NAMALWA (cell line): ENCODE data around the gene RRBP1.

Experiments
- DNase-seq: peaks from one replicate; pipeline ENCODE4 v3.0.0-alpha.2; 2015; ENCODE audit warnings: low spot score

RRBP1 gene

DNA sequence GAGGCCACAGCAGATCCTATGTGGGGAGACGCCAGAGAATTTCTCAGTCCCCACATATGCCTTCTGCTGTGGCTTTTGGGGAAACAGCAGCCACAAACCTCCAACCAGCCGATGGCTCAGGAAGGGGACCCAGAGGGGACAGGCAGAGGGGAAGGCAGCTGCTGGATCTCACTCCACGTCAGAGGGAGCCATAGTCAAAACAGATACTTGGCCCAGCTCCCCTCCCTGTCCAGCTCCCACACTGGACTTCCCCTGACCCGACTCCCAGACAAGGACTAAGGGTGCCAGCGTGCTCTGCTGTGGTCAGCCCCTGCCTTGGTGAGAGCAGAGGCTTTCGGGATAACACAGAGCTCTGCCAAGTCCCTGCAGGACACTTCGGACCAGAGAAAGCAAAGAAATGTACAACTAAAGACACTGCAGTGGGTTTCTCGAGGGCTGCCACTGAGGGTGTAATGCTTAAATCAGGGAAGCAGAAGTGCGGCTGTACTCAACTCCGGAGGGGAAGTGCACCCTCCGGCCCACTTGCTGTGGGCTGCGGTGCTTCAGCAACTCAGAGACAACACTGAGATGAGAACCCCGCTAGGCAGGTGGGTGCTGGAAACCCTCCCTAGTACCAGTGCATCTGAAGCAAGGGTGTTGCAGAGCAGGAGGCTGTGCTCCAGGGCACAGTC, 47.2 kb downstream of the RRBP1 start:
- no peak for DNase-seq

- no peak for DNase-seq
Measured at GRCh38 chr20:17633850-17634500, 48.1 kb downstream of the RRBP1 start.

DNA sequence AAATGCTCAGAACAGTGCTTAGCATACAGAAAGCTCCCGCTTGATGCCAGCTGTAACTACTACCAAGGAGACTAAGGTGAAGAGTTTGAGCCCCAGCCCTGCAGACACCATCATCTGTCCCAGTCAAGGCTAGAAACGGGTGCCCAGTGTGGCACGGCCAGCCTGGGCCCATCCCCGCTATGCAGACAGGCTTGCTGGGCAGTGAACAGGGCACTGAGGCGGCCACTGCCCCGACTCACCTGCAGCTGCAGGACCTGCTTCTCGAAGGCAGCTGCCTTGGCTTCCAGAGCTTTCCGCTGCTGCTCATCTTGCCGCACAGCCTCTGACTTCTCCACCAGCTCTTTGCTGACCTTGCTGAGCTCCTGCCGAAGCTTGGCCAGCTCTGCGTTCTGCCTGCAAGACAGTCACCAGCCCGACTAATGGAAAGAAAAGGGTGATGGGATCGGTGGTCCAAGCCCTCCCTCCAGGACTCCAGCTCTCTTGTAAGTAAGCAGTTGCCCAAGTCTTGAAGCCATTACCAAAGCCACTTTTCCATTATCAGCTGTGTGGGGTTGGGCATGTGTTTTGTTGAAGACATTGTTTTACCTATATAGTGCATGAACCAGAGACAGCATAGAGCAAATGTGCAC, 48.7 kb downstream of the RRBP1 start:
- no peak for DNase-seq

- no peak for DNase-seq
Measured at GRCh38 chr20:17631576-17632319, 50.3 kb downstream of the RRBP1 start.

GRCh38 chr20:17630806-17631195, 51.2 kb downstream of the RRBP1 start:
- DNase-seq: no peak

DNA sequence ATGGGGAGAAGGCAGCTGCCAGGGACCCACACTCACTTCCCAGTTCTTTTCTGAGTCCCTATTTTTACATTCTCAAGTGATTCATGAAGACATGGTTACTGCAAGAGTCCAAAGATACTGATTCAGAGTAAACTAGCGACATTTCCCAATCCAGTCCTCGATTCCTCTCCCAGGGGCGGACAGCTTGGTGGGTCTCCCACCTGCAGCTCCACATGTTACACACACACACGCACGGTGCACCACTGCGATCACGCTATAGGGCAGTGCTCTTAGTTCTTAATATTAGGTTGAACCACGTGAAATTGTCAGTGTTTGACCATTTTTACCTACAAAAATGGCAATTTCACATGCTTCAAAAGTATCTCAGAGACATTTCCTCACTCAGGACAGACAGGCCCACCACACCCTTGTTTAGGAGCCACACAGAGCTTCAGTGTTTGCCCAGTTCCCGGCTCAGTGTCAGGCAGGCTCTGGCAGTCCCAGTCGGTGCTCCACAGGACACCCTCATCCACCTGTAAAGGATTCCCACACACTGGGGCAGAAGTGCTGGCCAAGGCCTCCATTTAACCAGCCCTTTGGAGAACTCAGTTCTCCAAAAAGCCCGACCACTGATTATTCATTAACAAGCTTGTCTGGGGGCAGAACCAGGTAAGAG, 51.8 kb downstream of the RRBP1 start:
- DNase-seq: no peak

GRCh38 chr20:17629678-17630089, 52.4 kb downstream of the RRBP1 start:
- DNase-seq: no peak

GRCh38 chr20:17629025-17629424, 53.0 kb downstream of the RRBP1 start:
- DNase-seq: no peak

GRCh38 chr20:17628101-17628841, 53.8 kb downstream of the RRBP1 start:
- DNase-seq: no peak

DNA sequence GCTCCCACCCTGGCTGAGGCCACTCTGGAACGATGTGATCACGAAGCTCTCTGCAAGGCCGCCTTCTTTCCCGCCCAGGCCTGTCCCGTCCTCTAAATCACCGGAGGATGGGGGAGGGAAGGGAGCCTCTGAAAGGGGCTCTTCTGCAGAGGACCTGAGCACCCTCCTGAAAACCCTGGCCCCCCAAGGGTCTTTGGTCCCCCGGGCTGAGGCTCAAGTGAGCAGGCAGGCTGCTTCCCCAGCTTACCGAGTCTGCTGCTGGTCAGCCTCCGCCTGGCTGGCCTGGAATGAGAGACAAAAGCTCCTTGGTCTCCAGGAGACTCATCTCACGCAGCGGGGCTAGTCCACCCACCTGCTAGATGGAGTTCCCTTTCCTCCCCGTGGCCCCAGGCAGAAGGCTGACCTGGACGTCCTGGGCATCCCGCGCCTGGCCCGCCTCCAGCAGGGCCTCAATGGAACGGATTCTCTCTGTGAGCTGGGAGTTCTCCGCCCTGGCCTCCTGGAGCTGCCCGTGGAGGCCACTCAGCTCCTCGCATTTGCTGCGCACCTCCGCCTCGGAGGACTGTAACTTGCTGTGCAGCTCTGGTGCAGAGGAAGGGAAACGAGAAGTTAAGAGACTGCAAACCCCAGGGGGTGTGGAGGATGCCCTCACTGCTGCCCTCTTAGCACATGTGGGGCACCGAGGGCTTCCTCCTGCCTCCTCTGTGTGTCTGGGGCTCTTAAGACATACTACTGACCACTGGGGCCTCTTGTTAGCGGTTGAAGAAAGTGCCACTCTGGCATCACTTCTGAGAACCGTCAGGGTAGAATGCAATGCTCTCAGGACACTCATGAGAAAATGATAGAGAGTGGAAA, 54.7 kb downstream of the RRBP1 start:
- no peak for DNase-seq

GRCh38 chr20:17626217-17627007, 55.6 kb downstream of the RRBP1 start:
- DNase-seq: no peak

- no peak for DNase-seq
Measured at GRCh38 chr20:17625246-17626051, 56.6 kb downstream of the RRBP1 start.

- DNase-seq: no peak
Measured at GRCh38 chr20:17624551-17625245, 57.3 kb downstream of the RRBP1 start.

DNA sequence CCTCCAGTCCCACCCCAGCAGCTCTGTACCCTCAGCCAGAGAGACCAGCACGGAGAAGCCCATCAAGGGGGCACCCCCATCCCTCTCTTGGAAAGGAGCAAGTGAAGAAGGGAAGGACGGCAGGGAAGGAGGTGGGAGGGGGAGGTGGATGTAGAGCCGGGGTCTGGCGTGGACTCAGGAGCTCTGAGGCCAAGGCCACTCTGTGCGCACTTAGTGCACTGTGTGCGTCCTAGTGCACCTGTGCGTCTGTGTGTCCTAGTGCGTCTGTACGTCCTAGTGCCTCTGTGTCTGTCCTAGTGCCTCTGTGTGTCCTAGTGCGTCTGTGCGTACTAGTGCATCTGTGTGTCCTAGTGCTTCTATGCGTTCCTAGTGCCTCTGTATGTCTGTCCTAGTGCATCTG, 58.0 kb downstream of the RRBP1 start:
- no peak for DNase-seq

- no peak for DNase-seq
Measured at GRCh38 chr20:17622851-17623508, 59.1 kb downstream of the RRBP1 start.

DNA sequence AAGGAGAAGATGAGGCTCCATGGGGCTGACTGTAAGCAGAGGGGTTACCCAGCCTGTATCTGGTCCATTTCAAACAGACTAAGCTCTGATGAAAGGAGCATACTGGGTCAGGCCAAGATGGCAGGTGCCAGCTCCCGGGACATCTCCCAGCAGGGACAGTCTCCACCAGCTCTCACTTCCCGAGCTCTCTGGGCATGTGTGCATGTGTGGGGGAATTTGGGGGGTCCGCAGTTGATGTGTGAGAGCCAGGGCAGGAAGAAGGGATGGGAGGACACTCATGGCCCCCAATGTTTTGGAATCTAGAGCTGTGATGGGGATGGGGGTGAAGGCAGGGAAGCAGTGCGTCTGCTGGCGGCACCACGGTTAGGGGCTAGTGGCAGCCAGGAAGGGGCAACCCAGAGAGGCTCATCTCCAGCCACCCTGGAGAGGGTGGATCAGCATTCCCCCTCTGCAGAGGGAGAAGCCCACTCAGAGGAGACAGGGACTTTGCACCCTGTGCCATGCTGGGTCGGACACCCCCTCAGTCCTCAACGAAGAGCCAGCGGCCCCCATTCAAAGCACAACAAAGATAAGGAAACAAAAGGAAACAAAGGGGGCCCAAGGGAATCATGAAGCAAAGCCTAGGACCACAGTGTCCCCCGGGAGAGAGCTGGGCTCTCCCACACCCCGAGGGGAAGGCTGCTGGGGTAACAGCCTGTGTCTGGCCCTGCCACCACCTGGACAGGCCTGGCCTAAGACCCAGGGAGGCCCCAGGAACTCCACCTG, 59.8 kb downstream of the RRBP1 start:
- no peak for DNase-seq
